ENCODE results near the gene SCN3B. TPM values are rescaled to one million over a fixed set of nuclear protein-coding genes. Genes with fewer than 3 reads are reported as not detected.

Gene SCN3B
- total and polyA plus RNA-seq, 9 of the 15 experiments (the other 6 are each of a cell fraction or from before 2014, with no cell fraction given): 0.01 to 0.15 (median 0.04) TPM; not detected in 6

- Histone ChIP-seq H3K27ac (ENCODE audit: extremely low read depth, low read depth, low read length) (no peak overlapping the region), H3K36me3 (ENCODE audit: control insufficient read depth, insufficient read depth, low read length) (no peaks in the 10 kb centered on the region), H2AFZ (ENCODE audit: low read depth, low read length) (no peak overlapping the region), H4K20me1 (replicated peaks; ENCODE audit: control insufficient read depth, insufficient read depth, low read length) (no peaks in the 10 kb centered on the region; the same call in 1 of the 2 replicates), H3K4me1 (replicated peaks in 1 of 2; ENCODE audit: control insufficient read depth in 2 of 2, insufficient read depth in 2 of 2, low read length in 2 of 2) (no peaks in the 10 kb centered on the region), H3K4me2 (ENCODE audit: insufficient read depth, low read length) (no peak overlapping the region), H3K27me3 (ENCODE audit: control insufficient read depth in 2 of 2, insufficient read depth in 2 of 2, low read length in 2 of 2) (peaks cover 3 to 49% of the 10 kb centered on the region in 2 experiments; a peak in 4 of 5 replicates), H3K9me3 (replicated peaks; ENCODE audit: control insufficient read depth, insufficient read depth, low read depth, low read length) (no peaks in the 10 kb centered on the region), H3K79me2 (ENCODE audit: control insufficient read depth, insufficient read depth, low read length) (no peaks in the 10 kb centered on the region), H3K9ac (ENCODE audit: insufficient read depth in 1 of 2, low read depth in 2 of 2, low read length in 2 of 2) (no peak overlapping the region), H3K9me1 (ENCODE audit: control insufficient read depth, insufficient read depth, low read length) (no peaks in the 10 kb centered on the region), H3K4me3 (no peak overlapping the region)
- no TSS peak for BruUV-seq (replicated peaks)
- whole genome bisulfite sequencing (ENCODE audit: insufficient coverage, low coverage, missing lambda C conversion rate): 0% methylated on average over 1 of the region's 1 CpG
- in situ Hi-C loops (cut with MboI) (no loop called here), intact Hi-C loops (cut with micrococcal nuclease) (no loop called here)
- ATAC-seq (no peak), FAIRE-seq (no peak), DNase-seq (ENCODE audit: extremely low read depth in 1 of 4, low spot score in 3 of 4) (no peak)
- TF ChIP-seq LARP7 (IDR thresholded peaks at IDR 0.05) (no peak), TSC22D4 (tag; IDR thresholded peaks at IDR 0.05) (no peak), CAMTA2 (CRISPR knock-in tag; conservative IDR thresholded peaks at IDR 0.05) (no peak), GABPB2 (CRISPR knock-in tag; conservative IDR thresholded peaks at IDR 0.05) (no peak), CBFA2T2 (conservative IDR thresholded peaks at IDR 0.05) (no peak), EGR1 (conservative IDR thresholded peaks at IDR 0.05) (no peak), ZBTB7A (IDR thresholded peaks at IDR 0.05; ENCODE audit: borderline replicate concordance, control insufficient read depth, low read depth, low read length) (no peak), SMC3 (conservative IDR thresholded peaks at IDR 0.05; ENCODE audit: insufficient read depth, low read depth, low read length) (no peak), MTA2 (IDR thresholded peaks at IDR 0.05; ENCODE audit: low read depth) (no peak), CBX3 (IDR thresholded peaks at IDR 0.05; ENCODE audit: borderline replicate concordance in 1 of 2, low read length in 2 of 2) (no peak), RB1 (IDR thresholded peaks at IDR 0.05; ENCODE audit: low read depth) (no peak), ZNF507 (tag; conservative IDR thresholded peaks at IDR 0.05) (no peak), KLF6 (CRISPR knock-in tag; IDR thresholded peaks at IDR 0.05; ENCODE audit: borderline replicate concordance) (no peak), PATZ1 (CRISPR knock-in tag; IDR thresholded peaks at IDR 0.05; ENCODE audit: borderline replicate concordance) (no peak), BRF1 (IDR thresholded peaks at IDR 0.05; ENCODE audit: borderline replicate concordance, extremely low read depth, insufficient read length) (no peak), DACH1 (IDR thresholded peaks at IDR 0.05; ENCODE audit: partially characterized antibody) (no peak), SAFB (IDR thresholded peaks at IDR 0.05; ENCODE audit: borderline replicate concordance, low read depth, low read length) (no peak), E4F1 (CRISPR knock-in tag; IDR thresholded peaks at IDR 0.05; ENCODE audit: borderline replicate concordance) (no peak), MCM5 (IDR thresholded peaks at IDR 0.05; ENCODE audit: low read depth) (no peak)
- POLR2A ChIA-PET: no interaction called here
- CTCF ChIA-PET (ENCODE audit: low intra/inter-chr PET ratio): no interaction called here
Observed at GRCh38 chr11:123607781-123608180, 46.6 kb downstream of the SCN3B start.
